ENCODE measurements around the gene SLC35F5.
A peak's percentile ranks its signal among the peaks of the same experiment; 100 is the strongest.
"Not testable (repeated sequence)": the region's sequence is repeated elsewhere in the genome, so short reads cannot be mapped to it uniquely, and the experiment has no call there.

The SLC35F5 gene, protein sequence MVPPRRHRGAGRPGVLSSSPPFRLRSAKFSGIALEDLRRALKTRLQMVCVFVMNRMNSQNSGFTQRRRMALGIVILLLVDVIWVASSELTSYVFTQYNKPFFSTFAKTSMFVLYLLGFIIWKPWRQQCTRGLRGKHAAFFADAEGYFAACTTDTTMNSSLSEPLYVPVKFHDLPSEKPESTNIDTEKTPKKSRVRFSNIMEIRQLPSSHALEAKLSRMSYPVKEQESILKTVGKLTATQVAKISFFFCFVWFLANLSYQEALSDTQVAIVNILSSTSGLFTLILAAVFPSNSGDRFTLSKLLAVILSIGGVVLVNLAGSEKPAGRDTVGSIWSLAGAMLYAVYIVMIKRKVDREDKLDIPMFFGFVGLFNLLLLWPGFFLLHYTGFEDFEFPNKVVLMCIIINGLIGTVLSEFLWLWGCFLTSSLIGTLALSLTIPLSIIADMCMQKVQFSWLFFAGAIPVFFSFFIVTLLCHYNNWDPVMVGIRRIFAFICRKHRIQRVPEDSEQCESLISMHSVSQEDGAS

DNA sequence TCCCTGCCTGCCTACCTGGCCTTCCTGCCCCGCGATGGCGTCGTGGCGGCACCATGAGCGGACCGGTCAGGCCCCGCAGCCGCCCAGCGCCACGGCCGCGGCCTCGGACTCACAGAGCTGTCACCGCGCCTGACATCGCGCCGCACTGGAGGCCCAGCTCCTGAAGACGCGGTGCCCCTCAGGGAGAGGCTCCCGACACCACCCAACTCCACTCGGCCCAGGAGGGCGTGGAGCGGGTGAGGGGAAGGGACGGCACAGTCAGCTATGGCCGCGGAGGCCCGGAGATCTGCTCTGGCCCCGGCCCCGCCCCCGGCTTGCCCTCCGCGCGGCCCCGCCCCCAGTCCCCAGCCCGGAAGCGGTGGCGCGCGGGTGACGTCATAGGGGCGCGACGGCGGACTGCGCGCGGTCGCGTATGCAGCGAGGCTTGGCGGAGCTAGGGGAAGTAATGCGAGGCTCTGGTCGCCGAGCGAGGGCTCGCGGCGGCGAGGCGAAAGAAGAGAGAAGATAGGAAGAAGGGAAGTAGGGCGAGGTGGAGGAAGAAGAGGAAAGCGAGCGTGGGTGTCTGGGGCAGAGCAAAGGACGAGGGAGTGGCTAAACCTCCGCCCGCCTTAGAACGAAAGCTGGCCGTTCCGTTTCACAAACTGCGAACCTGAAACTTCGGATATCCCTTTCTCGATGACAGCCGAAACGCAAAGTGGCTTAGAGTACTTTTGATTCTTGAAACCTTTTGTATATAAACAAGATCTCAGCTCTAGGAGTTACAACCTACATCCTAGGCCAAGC, at the start of gene SLC35F5:
SLC35F5 (minus strand) TSS at position 288 of the 783 bp plus-strand sequence; CDS start at position 55, 233 bp downstream.
- peak; percentile 69 to 96 (median 81) for DNase-seq (ENCODE audit: low read depth in 3 of 3, low spot score in 1 of 3)

DNA sequence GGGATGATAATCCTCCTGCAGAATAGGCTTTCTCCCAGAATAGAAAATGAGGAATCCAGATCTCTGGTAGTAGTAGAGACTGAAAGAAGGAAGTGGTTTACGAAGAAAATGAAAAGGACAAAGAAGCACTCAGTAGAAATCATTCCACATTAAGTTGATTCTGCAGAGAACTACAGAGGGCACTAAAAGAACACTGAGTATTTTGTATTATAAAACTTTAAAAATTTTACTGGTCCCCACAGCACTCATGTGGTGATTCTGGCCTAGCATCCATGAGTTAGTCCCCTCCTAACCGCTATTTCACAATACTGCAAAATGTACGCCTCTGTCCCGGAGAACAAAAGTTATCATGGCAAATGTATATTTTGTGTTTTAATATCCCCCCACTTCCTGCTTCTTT, 42.9 kb upstream of the SLC35F5 start:
- DNase-seq (ENCODE audit: low read depth in 3 of 3, low spot score in 1 of 3): no peak

DNA sequence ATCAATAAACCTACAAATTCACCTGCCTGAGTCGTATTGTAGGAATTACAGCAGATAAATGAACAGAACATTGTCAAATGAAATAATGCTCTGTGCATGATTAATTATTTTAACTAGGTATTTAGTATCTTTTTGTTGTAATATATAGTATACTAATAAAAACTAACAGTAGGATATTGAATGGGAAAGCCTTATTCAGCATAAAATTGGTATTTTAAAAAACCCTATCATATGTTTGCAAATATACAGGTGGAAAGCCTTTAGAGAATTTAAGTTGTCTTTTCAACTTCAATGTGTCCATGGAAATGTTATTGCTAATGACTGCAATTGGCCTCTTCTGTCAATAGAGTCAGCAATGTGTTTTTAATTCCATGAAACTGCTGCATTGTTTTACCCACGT, 40.8 kb upstream of the SLC35F5 start:
- DNase-seq (ENCODE audit: low read depth in 3 of 3, low spot score in 1 of 3): no peak

DNA sequence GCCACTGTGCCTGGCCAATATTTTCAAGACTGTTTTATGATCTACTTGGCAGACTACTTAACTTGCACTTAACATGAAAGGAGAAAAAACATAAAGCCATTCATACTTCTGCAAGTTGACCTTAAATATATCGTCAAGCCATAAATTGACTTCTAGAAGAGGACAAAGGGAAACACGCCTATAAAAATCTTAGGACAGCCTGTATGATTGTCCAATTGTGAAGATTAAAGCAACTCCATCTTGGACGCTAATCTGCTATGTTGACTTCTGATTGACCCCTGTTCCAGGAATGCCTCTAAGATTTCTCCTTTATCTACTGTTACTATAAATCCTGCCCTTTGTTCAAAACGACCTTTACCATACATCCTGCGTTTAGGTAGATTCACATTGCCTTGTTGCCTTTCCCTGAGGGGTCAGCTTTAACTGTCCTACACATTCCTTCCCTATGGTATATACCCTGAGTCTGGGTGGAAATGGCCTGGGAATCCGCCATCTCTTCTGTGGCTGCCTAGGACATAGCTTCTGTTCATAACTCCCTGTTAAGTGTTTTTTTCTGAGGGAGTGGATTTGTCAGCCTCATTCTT, 40.2 kb upstream of the SLC35F5 start:
- DNase-seq (ENCODE audit: low read depth in 3 of 3, low spot score in 1 of 3): no peak

DNA sequence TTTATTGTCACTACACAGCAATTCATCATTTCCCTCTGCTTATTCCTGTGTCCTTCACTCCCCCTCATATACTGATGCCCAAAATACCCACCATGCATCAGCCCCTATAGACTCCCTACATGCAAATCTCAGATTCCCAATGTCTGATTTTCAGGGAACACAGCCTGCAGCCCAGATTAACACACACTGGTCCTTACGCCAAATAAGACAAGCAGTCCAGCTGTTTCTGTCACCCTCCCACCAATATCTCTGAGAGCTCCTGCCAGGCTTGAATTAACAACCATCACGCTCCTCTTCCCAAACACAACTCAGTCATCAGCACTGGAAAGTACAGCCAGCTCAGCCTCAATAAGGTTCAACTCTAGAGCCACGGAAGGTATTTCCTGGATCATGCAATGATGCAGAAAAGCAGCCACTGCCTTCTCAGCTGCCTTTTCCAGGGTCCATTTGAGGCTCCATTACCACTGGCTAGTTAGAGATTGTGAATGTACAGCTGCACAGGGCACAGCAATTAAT, 39.0 kb upstream of the SLC35F5 start:
- no peak for DNase-seq (ENCODE audit: low read depth in 3 of 3, low spot score in 1 of 3)

DNA sequence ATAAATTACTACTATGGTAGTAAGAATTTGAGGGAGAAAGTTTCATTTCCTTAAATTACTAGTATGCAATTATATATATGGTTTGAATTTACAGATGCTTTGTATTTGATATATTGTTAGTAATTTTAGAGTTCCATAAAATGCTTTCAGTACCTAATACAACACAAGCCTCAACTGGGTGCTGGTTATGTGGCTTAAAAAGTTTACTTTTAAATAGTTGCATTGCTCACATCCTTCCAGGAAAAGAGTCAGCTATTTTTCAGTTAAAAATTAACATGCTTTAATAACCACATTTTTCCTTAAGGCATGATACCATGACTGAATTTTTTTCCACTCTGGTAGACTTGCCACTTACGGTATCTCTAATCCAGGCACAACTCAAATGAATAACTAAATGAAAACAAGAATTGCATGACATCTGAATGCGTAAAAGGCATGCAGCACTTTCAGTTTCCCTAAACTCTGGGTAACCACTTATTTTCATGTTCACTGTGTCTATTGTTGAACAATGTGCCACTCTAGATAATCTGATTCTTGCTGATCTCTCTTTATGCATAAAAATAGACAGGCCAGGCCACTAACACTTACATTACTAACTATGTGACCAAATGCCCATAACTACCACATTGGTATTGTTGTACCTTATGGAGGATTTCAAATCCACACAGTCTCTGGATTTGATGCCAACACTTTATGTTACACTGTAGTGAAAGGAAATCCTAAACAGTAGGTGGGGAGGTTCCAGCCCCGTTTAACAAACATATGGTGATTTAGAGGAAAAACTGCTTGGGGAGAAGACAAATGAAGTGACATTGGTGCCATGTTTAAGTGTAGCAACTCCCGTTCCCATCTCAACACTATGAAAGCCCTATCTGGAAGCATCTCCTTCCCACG, 35.5 kb upstream of the SLC35F5 start:
- DNase-seq (ENCODE audit: low read depth in 3 of 3, low spot score in 1 of 3): no peak

DNA sequence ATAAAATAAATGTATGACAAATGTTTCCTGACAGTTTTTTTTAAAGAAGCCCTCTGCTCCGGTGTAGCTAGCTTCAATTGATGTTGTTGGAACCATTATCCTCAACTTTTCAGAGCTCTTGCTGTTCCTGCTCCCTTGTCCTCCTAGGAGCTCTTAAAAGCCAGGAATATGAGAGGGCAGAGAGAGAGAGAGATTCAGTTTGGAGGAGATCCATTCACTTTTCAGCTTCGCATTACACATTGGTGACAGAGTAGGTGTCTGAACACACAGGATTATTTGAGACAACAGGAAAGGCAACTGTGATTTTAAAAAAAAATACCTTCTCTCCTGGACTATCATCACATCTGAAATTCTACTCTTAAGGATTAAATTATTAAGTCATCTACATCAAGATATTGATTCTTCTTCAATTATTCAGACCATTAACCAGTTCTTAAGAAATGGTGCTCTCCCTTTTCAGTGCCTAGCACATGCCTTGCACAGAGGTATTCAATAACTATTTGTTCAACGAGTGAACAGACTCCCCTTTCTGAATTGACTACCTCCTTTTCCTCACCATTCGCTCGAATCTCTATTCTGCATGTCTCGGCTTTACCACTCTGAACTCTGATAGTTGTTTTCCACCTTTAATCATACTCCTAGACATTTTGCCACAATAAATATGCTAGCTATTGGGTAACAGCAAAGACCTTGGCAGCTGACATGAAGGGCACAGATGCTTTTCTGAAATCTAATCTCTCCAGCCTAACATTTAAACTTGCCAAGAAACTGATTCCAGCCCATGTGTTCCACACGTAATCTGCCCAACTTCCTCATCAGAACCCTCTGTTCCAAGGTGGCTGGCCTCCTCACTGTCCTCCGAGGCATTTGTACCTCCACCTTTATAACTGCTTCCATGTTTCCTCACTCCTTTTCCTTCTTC, 28.6 kb upstream of the SLC35F5 start:
- no peak for DNase-seq (ENCODE audit: low read depth in 3 of 3, low spot score in 1 of 3)

DNA sequence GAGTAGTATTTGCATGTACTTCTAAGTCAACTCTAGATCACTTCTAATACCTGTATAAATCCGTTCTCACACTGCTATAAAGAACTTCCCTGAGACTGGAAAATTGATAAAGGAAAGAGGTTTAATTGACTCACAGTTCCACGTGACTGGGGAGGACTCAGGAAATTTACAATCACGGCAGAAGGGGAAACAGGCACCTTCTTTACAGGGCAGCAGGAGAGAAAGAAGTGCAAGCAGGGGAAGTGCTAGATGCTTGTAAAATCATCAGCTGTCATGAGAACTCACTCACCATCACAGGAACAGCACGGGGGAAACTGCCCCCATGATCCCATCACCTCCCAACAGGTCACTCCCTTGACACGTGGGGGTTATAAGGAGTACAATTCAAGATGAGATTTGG, 24.0 kb upstream of the SLC35F5 start:
- no peak for DNase-seq (ENCODE audit: low read depth in 3 of 3, low spot score in 1 of 3)

DNA sequence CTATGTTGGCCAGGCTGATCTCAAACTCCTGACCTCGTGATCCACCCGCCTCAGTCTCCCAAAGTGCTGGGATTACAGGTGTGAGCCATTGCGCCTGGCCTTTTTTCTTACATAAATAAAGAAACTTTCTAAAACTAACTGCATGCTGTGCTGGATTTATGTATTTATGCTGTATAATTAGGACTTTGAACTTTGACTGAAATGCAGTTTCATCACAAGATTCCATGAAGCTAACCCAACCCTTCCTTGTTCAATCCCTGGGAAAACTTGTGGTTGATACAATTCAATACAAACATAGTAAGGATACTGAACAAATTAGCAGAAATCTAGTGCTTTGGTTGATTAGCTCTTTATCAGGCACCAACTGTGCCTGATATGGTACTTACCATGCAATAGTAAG, 20.9 kb upstream of the SLC35F5 start:
- DNase-seq (ENCODE audit: low read depth in 3 of 3, low spot score in 1 of 3): no peak

DNA sequence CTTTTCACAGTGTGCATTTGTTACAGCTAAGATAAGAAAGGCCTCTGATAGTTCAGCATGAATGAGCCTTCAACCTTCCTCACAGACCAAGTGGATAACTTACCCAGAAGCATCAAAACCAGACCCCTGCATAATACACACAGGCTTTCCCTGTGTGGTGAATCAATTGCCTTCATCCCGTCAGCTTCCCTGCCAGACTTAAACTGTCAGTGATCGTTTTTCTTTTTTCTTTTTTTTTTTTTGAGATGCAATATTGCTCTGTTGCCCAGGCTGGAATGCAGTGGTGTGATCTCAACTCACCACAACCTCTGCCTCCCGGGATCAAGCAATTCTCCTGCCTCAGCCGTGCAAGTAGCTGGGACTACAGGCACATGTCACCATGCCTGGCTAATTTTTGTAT, 20.5 kb upstream of the SLC35F5 start:
- no peak for DNase-seq (ENCODE audit: low read depth in 3 of 3, low spot score in 1 of 3)

DNA sequence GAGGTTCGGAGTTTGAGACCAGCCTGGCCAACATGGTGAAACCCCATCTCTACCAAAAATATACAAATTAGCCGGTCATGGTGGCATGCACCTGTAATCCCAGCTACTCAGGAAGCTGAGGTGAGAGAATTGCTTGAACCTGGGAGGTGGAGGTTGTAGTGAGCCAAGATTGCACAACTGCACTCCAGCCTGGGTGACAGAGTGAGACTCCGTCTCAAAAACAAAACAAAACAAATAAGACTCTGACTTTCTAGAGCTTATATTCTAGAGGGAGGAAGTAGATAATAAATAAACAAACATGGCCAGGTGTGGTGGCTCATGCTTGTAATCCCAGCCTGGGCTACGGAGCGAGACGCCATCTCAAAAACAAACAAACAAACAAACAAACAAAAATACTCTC, 18.2 kb upstream of the SLC35F5 start:
- not testable (repeated sequence) for DNase-seq (ENCODE audit: low read depth in 3 of 3, low spot score in 1 of 3)

DNA sequence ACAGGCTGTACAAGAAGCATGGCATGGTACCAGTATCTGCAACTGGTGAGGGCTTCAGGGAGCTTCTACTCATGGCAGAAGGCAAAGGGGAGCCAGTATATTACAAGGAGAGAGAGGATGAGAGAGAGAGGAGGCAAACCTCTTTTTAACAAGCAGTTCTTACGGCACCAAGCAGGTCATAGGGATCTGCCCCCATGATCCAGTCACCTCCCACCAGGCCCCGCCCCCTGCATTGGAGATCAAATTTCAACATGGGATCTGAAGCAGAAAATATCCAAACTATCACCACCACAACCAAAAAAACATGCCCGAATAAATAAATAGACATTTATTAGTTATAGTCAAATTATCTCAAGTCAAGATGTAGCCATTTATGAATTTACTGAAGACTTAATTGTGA, 14.5 kb upstream of the SLC35F5 start:
- no peak for DNase-seq (ENCODE audit: low read depth in 3 of 3, low spot score in 1 of 3)

DNA sequence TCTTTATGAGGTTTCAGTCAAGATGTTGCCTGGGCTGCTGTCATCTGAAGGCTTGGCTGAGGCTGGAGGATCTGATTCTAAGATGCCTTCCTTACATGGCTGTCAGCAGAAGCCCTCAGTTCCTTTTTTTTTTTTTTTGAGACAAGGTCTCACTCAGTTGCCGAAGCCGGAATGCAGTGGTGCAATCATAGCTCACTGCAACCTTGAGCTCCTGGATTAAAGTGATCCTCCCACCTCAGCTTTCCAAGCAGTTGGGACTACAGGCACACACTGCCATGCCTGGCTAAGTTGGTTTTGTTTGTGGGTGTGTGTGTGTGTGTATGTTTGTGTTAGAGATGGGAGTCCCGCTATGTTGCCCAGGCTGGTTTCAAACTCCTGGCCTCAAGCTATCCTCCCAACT, 13.1 kb upstream of the SLC35F5 start:
- DNase-seq (ENCODE audit: low read depth in 3 of 3, low spot score in 1 of 3): no peak

DNA sequence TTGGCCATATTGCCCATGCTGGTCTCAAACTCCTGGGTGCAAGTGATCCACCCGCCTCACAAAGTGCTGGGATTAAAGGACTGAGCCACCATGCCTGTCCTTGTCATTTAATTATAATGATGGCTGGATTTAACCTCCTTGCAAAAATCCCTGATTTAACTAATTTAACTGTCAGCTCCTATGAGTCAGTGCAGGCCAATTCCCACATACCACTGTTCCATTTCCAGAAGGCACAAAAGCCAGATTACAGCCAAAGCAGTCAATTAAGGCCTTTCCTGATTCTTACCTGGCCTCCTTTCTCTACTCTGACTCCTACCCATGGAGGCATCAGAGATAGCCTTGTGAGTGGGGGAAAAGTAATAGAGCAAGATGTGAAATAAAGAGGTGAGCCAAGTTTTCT, 12.3 kb upstream of the SLC35F5 start:
- no peak for DNase-seq (ENCODE audit: low read depth in 3 of 3, low spot score in 1 of 3)

DNA sequence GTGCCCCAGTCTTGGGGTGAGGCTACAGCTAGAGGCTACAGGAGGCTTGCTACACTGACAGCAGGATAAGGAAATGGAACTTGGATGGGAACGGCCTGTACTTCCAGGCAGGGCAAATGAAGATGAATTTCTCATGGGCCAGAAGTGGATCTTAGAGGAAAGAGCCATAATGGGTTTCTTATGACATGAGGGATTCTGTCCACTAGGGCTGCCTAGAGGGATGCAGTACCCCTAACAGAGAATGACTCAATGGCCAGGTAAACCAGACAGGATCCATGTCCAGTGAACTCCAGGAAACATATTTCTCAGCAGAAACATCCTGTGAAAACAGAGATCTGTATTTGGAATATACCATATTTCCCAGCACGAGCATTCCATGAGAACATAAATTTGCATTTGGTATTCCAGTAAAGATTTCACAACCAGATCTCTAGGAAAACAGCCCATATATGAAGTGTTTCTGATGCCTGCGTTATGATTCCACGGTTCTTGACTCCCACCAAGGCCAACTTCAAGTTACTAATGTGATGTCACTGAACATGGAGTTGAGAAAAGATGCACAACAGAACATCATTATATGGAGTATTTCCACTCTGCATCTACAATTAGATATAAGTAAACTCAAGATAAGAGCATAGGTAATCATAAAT, 11.5 kb upstream of the SLC35F5 start:
- no peak for DNase-seq (ENCODE audit: low read depth in 3 of 3, low spot score in 1 of 3)

DNA sequence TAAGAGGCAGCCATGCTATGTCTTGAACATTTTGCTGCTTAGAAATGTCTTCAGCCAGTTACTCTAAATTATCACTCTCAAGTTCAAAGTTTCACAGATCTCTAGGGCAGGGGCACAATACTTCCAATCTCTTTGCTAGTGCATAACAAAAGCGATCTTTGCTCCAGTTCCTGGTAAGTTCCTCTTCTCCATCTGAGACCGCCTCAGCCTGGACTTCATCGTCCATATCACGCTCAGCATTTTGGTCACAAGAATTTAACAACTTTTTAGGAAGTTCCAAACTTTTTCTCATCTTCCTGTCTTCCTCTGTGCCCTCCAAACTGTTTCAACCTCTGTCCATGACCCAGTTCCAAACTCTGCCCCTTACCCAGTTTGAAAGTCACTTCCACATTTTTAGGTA, 8.8 kb upstream of the SLC35F5 start:
- no peak for DNase-seq (ENCODE audit: low read depth in 3 of 3, low spot score in 1 of 3)

DNA sequence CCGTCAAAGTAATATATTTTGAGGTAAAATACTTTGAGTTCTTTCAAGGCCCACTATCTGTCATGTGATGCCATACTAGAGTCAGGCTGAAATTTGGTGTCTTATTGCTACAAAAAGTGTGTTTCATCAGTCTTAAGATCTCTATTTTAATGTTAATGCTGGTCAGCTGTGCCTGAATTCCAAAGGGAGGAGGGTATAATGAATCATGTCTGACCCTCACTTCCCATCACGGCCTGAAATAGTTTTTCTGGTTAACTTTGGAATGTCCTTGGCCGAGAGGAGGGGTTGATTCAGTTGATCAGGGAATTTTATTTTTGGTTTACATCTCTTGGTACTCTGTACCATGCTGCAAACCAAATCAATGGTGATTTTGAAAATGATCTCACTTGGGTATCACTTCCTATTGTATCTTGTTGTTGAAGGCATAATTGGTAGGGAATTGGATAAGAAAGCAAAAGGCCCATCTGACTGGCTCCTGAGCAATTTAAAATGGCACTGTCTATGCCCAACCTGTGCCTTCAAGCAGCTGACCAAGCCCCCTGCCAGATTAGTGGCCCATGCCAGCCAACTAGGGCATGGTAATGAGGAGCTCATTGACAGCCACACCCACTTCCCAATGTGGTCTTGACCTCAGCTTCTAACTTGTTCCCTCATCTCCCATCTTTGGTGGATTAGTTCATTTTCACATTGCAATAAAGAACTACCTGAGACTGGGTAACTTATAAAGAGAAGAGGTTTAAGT, 6.1 kb upstream of the SLC35F5 start:
- DNase-seq (ENCODE audit: low read depth in 3 of 3, low spot score in 1 of 3): no peak

DNA sequence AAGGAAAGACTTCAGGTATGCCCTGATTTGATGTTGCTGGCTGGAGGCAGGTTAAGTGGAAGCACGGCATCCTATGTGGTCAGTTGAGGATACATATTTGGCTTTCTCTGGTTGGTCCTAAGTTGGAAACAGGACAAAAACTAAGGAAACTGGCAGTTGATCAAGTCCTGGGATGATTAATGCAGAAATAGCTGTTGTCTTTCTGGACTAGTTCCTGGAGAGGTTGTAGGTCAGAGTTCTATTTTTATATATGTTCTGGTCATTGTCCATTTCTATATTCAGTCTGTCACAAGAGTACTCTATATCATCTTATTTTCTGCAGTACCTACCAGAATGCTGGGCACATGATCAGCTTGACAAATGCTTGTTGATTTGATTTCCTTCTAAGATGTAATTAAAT, 4.0 kb upstream of the SLC35F5 start:
- no peak for DNase-seq (ENCODE audit: low read depth in 3 of 3, low spot score in 1 of 3)
